HepG2 (cell line): ENCODE data around the gene TMEM41B. TPM values are rescaled to one million over a fixed set of nuclear protein-coding genes. Genes with fewer than 3 reads are reported as not detected.

Experiments used
- ATAC-seq: fragments of 200-7000 bp; cut with Tn5 transposase; 3 replicates; pipeline ENCODE4 v1.9.1; 2020; ENCODE audit warnings: mild to moderate bottlenecking, moderate library complexity
- BruUV-seq: library from RNA; stranded (reverse); fragments of 400-500 nt; replicated peaks from 2 replicates; lab custom pipeline; 2021; lab: Mats Ljungman, UMichigan
- CTCF ChIA-PET: fragments of 300-600 bp; formaldehyde crosslinking; extraction: SDS; loops from one replicate; lab custom pipeline; 2021; ENCODE audit warnings: low total read pairs, inconsistent platforms, low intra/inter-chr PET ratio; lab: Yijun Ruan, JAX
- POLR2A ChIA-PET: fragments of 350-600 bp; sonication (Branson Sonifier 250); formaldehyde crosslinking; loops from one replicate; lab custom pipeline; 2020; ENCODE audit warnings: antibody characterized with exemption, inconsistent platforms; lab: Yijun Ruan, JAX
- DNase-seq: peaks from one replicate; pipeline ENCODE4 v3.0.0-alpha.2; 2015; ENCODE audit warnings: low spot score
- FAIRE-seq: peaks from 3 replicates; lab custom pipeline; 2011; peaks lifted over from hg19 to GRCh38; lab: Jason Lieb, UNC
- H2AFZ ChIP-seq: one replicate; pipeline ENCODE4 v1.6.1; 2011; ENCODE audit warnings: low read length, inconsistent platforms
- H3K27ac ChIP-seq: fragments of 300-600 bp; 3 replicates; pipeline ENCODE4 v1.8.0; 2011; ENCODE audit warnings: mixed run types, mild to moderate bottlenecking, mixed read lengths, low read length, inconsistent platforms; ENCODE audit not compliant: insufficient read depth; ENCODE audit errors: extremely low read length
- H3K27me3 ChIP-seq, 2 experiments: fragments of 200-600 bp in 1 of 2; 2 replicates in 1 of 2; 3 replicates in 1 of 2; pipeline versions ENCODE4 v1.6.0 to v1.8.0; 2011; ENCODE audit warnings: low read length in 2 of 2, mild to moderate bottlenecking in 2 of 2, moderate library complexity in 2 of 2, inconsistent platforms in 1 of 2; ENCODE audit not compliant: insufficient read depth in 2 of 2, control insufficient read depth in 1 of 2
- H3K36me3 ChIP-seq, 2 experiments: fragments of 200-600 bp in 1 of 2; replicated peaks in 1 of 2; 2 replicates in 1 of 2; 3 replicates in 1 of 2; pipeline versions ENCODE4 v1.5.1 to v1.8.0; 2011; ENCODE audit warnings: low read length in 2 of 2, inconsistent platforms in 1 of 2; ENCODE audit not compliant: insufficient read depth in 2 of 2, control insufficient read depth in 1 of 2
- H3K4me1 ChIP-seq: 2 replicates; pipeline ENCODE4 v1.5.1; 2012; ENCODE audit warnings: low read length, inconsistent platforms; ENCODE audit not compliant: insufficient read depth
- H3K4me2 ChIP-seq: 2 replicates; pipeline ENCODE4 v1.6.0; 2011; ENCODE audit warnings: low read depth, low read length, inconsistent platforms
- H3K4me3 ChIP-seq, 3 experiments: fragments of 200-600 bp in 1 of 3; sonication (generic), shearing (Covaris generic) in 1 of 3; replicated peaks in 1 of 3; 2 replicates each; pipeline ENCODE4 v1.5.1; 2011 to 2016; ENCODE audit warnings: low read length in 3 of 3, inconsistent platforms in 2 of 3, low read depth in 2 of 3, mild to moderate bottlenecking in 2 of 3, control low read depth in 1 of 3, mixed read lengths in 1 of 3; ENCODE audit not compliant: insufficient read depth in 1 of 3
- H3K79me2 ChIP-seq: one replicate; pipeline ENCODE4 v1.6.1; 2011; ENCODE audit warnings: low read length, inconsistent platforms; ENCODE audit not compliant: insufficient read depth
- H3K9ac ChIP-seq: 2 replicates; pipeline ENCODE4 v1.6.0; 2011; ENCODE audit warnings: mild to moderate bottlenecking, low read depth, low read length, inconsistent platforms; ENCODE audit not compliant: insufficient read depth
- H3K9me3 ChIP-seq: 2 replicates; pipeline ENCODE4 v1.5.1; 2012; ENCODE audit warnings: mild to moderate bottlenecking, low read length
- H4K20me1 ChIP-seq: 2 replicates; pipeline ENCODE4 v1.6.0; 2011; ENCODE audit warnings: inconsistent platforms, mild to moderate bottlenecking, low read length, moderate library complexity; ENCODE audit not compliant: insufficient read depth
- CEBPB ChIP-seq: IDR thresholded peaks from 2 replicates; pipeline ENCODE4 v1.6.1; 2011; ENCODE audit warnings: low read depth, low read length, improper control_type of control experiment, borderline replicate concordance
- CEBPG ChIP-seq: IDR thresholded peaks from 2 replicates; pipeline ENCODE4 v1.6.1; 2016
- FOXP1 ChIP-seq, 2 experiments: fragments of 450-650 bp in 1 of 2; IDR thresholded peaks; 2 replicates each; pipeline ENCODE4 v1.6.1; 2017 to 2018; ENCODE audit warnings: antibody characterized with exemption in 1 of 2
- NFYB ChIP-seq: sonication (generic); formaldehyde crosslinking; IDR thresholded peaks from 2 replicates; pipeline ENCODE4 v1.4.0; 2020; ENCODE audit warnings: missing genetic modification reagents
- PHF5A ChIP-seq: IDR thresholded peaks from one replicate; pipeline ENCODE4 v1.6.1; 2018; ENCODE audit warnings: low read depth, missing genetic modification reagents; ENCODE audit not compliant: unreplicated experiment
- RFXANK ChIP-seq: IDR thresholded peaks from 2 replicates; pipeline ENCODE4 v1.6.1; 2016
- SIX1 ChIP-seq: sonication (generic); formaldehyde crosslinking; IDR thresholded peaks from 2 replicates; pipeline ENCODE4 v1.4.0; 2020; ENCODE audit warnings: missing genetic modification reagents, borderline replicate concordance
- TEAD3 ChIP-seq: optimal IDR thresholded peaks from 2 replicates; pipeline ENCODE3; 2016; ENCODE audit warnings: borderline replicate concordance
- ZNF530 ChIP-seq: sonication (generic); formaldehyde crosslinking; IDR thresholded peaks from 2 replicates; pipeline ENCODE4 v1.5.0; 2020; ENCODE audit warnings: low read depth, mild to moderate bottlenecking, missing genetic modification reagents
- ZNF709 ChIP-seq: sonication (generic); formaldehyde crosslinking; IDR thresholded peaks from 2 replicates; pipeline ENCODE4 v1.5.0; 2020; ENCODE audit warnings: mild to moderate bottlenecking, missing genetic modification reagents
- ZSCAN25 ChIP-seq: sonication (generic); formaldehyde crosslinking; IDR thresholded peaks from 2 replicates; pipeline ENCODE4 v1.8.0; 2022; ENCODE audit warnings: mild to moderate bottlenecking, missing genetic modification reagents
- WGBS: methylation state at CpG from one replicate; pipeline ENCODE4 v1.1.6; 2017; ENCODE audit warnings: low lambda C conversion rate; 5-methylcytosine and 5-hydroxymethylcytosine counted together
- in situ Hi-C: cut with HindIII; loops from 2 replicates; pipeline ENCODE4 v1.10.0; 2017; ENCODE audit warnings: low pct_unique_long_range_greater_than_20kb; ENCODE audit not compliant: extremely low pct_ligation_motif_present
- intact Hi-C: fragments of 100-400 bp; cut with micrococcal nuclease; formaldehyde crosslinking; loops from one replicate; pipeline ENCODE4 v1.10.0; 2022; ENCODE audit not compliant: unreplicated experiment
- polyA plus RNA-seq, 8 experiments: library from polyadenylated mRNA; depleted of rRNA in 3 of 8; stranded (reverse) in 7 of 8; unstranded in 1 of 8; fragments of >200 nt; fragmentation: Illumina TruSeq in 4 of 8; extraction: Trizol in 4 of 8; gene quantifications; 2 replicates each; pipeline versions ENCODE4 v1.2.1 to v1.2.3, GENCODE V29; 2011 to 2016; ENCODE audit warnings: low read depth in 4 of 8, missing spikeins in 1 of 8, mixed read lengths in 1 of 8; ENCODE audit not compliant: insufficient read depth in 1 of 8
- total RNA-seq, 5 experiments: library from RNA; depleted of rRNA; stranded (reverse); fragments of >200 nt; fragmentation: Illumina TruSeq; extraction: Trizol; gene quantifications; 2 replicates each; pipeline ENCODE4 v1.2.3, GENCODE V29; 2016; ENCODE audit warnings: low read depth in 1 of 5

The TMEM41B gene
- total and polyA plus RNA-seq, 2 of the 13 experiments (the other 11 are each of a cell fraction or from before 2014, with no cell fraction given) = 36.8 to 48.1 TPM

DNA sequence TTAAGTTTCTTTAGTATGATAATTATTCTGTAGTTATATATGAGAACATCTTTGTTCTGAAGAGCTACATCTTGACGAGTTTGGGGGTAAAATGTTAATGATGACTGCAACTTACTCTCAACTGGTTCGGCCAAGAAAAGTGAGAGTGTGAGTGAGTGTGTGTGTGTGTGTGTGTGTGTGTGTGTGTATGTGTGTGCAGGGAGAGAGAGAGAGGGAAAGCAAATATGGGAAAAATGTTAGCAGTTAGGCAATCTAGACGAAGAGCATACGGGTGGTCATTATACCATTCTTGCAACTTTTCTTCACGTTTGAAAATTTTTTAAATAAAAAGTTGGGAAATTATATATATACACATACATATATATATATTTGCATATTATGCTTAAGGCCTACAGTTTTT lies 18.3 kb upstream of the TMEM41B start:
- Histone ChIP-seq H4K20me1 (no peaks in the 10 kb centered on the region), H3K27ac (no peak overlapping the region), H3K36me3 (no peaks in the 10 kb centered on the region), H3K4me3 (no peak overlapping the region), H3K4me1 (peaks cover 8% of the 10 kb centered on the region; the same call in 1 of the 2 replicates), H3K79me2 (no peaks in the 10 kb centered on the region), H3K4me2 (no peak overlapping the region), H2AFZ (no peak overlapping the region), H3K9me3 (no peaks in the 10 kb centered on the region), H3K27me3 (no peaks in the 10 kb centered on the region; a peak in 1 of 5 replicates), H3K9ac (no peak overlapping the region)
- WGBS = 3% methylated on average over 5 of the region's 5 CpGs
- TF ChIP-seq TEAD3 = peak; percentile 45
- no peak for TF ChIP-seq PHF5A (CRISPR knock-in tag)
- TF ChIP-seq CEBPG (CRISPR knock-in tag) = 0 out of 2 replicates have a peak, but pooled peaks have one; percentile 14
- no peak for TF ChIP-seq RFXANK (CRISPR knock-in tag)
- TF ChIP-seq CEBPB = peak; percentile 27; the same call in 1 of the 2 replicates
- no peak for TF ChIP-seq ZNF530 (CRISPR knock-in tag)
- no peak for TF ChIP-seq SIX1
- TF ChIP-seq ZSCAN25 (CRISPR knock-in tag) = peak; percentile 93
- no peak for TF ChIP-seq ZNF709 (CRISPR knock-in tag)
- TF ChIP-seq NFYB (CRISPR knock-in tag) = no peak
- TF ChIP-seq FOXP1 (IDR thresholded peaks at IDR 0.05) = 0 out of 2 replicates have a peak, but pooled peaks have one; percentile 32
- TF ChIP-seq FOXP1 (CRISPR knock-in tag; IDR thresholded peaks at IDR 0.05) = no peak
- BruUV-seq = no TSS peak
- ChIA-PET CTCF (no interaction called here), POLR2A (no interaction called here)
- in situ Hi-C loops (no loop called here), intact Hi-C loops (no loop called here)
- DNase-seq (no peak), ATAC-seq (no peak), FAIRE-seq (no peak)
